ENCODE measurements around the gene GRM4.

The GRM4 gene

GRCh38 chr6:34151321-34152041 is 5.6 kb upstream of the GRM4 start:
- Histone ChIP-seq H3K9ac (ENCODE audit: low read length) (no peak overlapping the region), H3K79me2 (ENCODE audit: insufficient read depth, low read length) (no peaks in the 10 kb centered on the region), H4K20me1 (ENCODE audit: insufficient read depth, low read length) (no peaks in the 10 kb centered on the region), H3K4me3 (ENCODE audit: low read depth, low read length, poor library complexity, severe bottlenecking) (no peak overlapping the region), H3K4me2 (ENCODE audit: low read length) (no peak overlapping the region), H3K27ac (ENCODE audit: low read depth, low read length, poor library complexity, severe bottlenecking) (no peak overlapping the region), H3K9me2 (ENCODE audit: low read depth, low read length) (no peaks in the 10 kb centered on the region), H3K9me3 (ENCODE audit: low read length) (no peaks in the 10 kb centered on the region), H2AFZ (ENCODE audit: low read length) (no peak overlapping the region), H3K27me3 (ENCODE audit: insufficient read depth, low read length) (no peaks in the 10 kb centered on the region; the same call in 1 of the 2 replicates), H3K36me3 (ENCODE audit: insufficient read depth, low read length) (no peaks in the 10 kb centered on the region), H3K4me1 (ENCODE audit: insufficient read depth, low read length, severe bottlenecking) (peaks cover 5% of the 10 kb centered on the region), H3F3A (ENCODE audit: insufficient read depth, low read length) (no peaks in the 10 kb centered on the region)
- no peak for TF ChIP-seq EZH2 (IDR thresholded peaks at IDR 0.05; ENCODE audit: borderline replicate concordance, low read length)
- no peak for TF ChIP-seq CTCF (IDR thresholded peaks at IDR 0.05; ENCODE audit: low read length)

- no peak overlapping the region for H3K27ac ChIP-seq (ENCODE audit: low read depth, low read length, poor library complexity, severe bottlenecking)
- H3K4me3 ChIP-seq (ENCODE audit: low read depth, low read length, poor library complexity, severe bottlenecking) = no peak overlapping the region
- no peak overlapping the region for H2AFZ ChIP-seq (ENCODE audit: low read length)
- H3K4me2 ChIP-seq (ENCODE audit: low read length) = no peak overlapping the region
- no peaks in the 10 kb centered on the region for H3F3A ChIP-seq (ENCODE audit: insufficient read depth, low read length)
- H3K9me3 ChIP-seq (ENCODE audit: low read length) = no peaks in the 10 kb centered on the region
- H3K27me3 ChIP-seq (ENCODE audit: insufficient read depth, low read length) = peaks cover 5% of the 10 kb centered on the region; the same call in 1 of the 2 replicates
- TF ChIP-seq EZH2 (IDR thresholded peaks at IDR 0.05; ENCODE audit: borderline replicate concordance, low read length) (no peak), CTCF (IDR thresholded peaks at IDR 0.05; ENCODE audit: low read length) (no peak)
- no peaks in the 10 kb centered on the region for H3K79me2 ChIP-seq (ENCODE audit: insufficient read depth, low read length)
- peaks cover 5% of the 10 kb centered on the region for H3K4me1 ChIP-seq (ENCODE audit: insufficient read depth, low read length, severe bottlenecking)
- H3K36me3 ChIP-seq (ENCODE audit: insufficient read depth, low read length) = no peaks in the 10 kb centered on the region
- no peaks in the 10 kb centered on the region for H4K20me1 ChIP-seq (ENCODE audit: insufficient read depth, low read length)
- no peaks in the 10 kb centered on the region for H3K9me2 ChIP-seq (ENCODE audit: low read depth, low read length)
- H3K9ac ChIP-seq (ENCODE audit: low read length) = no peak overlapping the region
These were observed 4.9 kb upstream of the GRM4 start for GRCh38 chr6:34150766-34151165.

- Histone ChIP-seq H3K9ac (ENCODE audit: low read length) (no peak overlapping the region), H3K27me3 (ENCODE audit: insufficient read depth, low read length) (peaks cover 5% of the 10 kb centered on the region; the same call in 1 of the 2 replicates), H3K36me3 (ENCODE audit: insufficient read depth, low read length) (no peaks in the 10 kb centered on the region), H4K20me1 (ENCODE audit: insufficient read depth, low read length) (no peaks in the 10 kb centered on the region), H3F3A (ENCODE audit: insufficient read depth, low read length) (no peaks in the 10 kb centered on the region), H2AFZ (ENCODE audit: low read length) (no peak overlapping the region), H3K4me3 (ENCODE audit: low read depth, low read length, poor library complexity, severe bottlenecking) (no peak overlapping the region), H3K27ac (ENCODE audit: low read depth, low read length, poor library complexity, severe bottlenecking) (no peak overlapping the region), H3K9me2 (ENCODE audit: low read depth, low read length) (no peaks in the 10 kb centered on the region), H3K79me2 (ENCODE audit: insufficient read depth, low read length) (no peaks in the 10 kb centered on the region), H3K4me2 (ENCODE audit: low read length) (no peak overlapping the region), H3K9me3 (ENCODE audit: low read length) (no peaks in the 10 kb centered on the region), H3K4me1 (ENCODE audit: insufficient read depth, low read length, severe bottlenecking) (peaks cover 5% of the 10 kb centered on the region)
- TF ChIP-seq EZH2 (IDR thresholded peaks at IDR 0.05; ENCODE audit: borderline replicate concordance, low read length) = no peak
- TF ChIP-seq CTCF (IDR thresholded peaks at IDR 0.05; ENCODE audit: low read length) = no peak
These were observed 4.0 kb upstream of the GRM4 start for GRCh38 chr6:34149831-34150400.

All from OCI-LY1 (cell line).